GM12878 (cell line): ENCODE measurements around the gene RPS5. TPM values are rescaled to one million over a fixed set of nuclear protein-coding genes. Genes with fewer than 3 reads are reported as not detected.
A peak's percentile ranks its signal among the peaks of the same experiment; 100 is the strongest.

Experiments
- ATAC-seq: fragments of 200-7000 bp; cut with Tn5 transposase; 3 replicates; pipeline ENCODE4 v1.9.1; 2020; ENCODE audit warnings: mild to moderate bottlenecking, moderate library complexity
- Bru-seq: library from RNA; stranded (reverse); fragments of 400-500 nt; gene quantifications from one replicate; lab custom pipeline; 2021; lab: Mats Ljungman, UMichigan
- BruChase-seq, 2 experiments: library from RNA; stranded (reverse); fragments of 400-500 nt; gene quantifications; one replicate each; lab custom pipeline; 2021; lab: Mats Ljungman, UMichigan
- BruUV-seq: library from RNA; stranded (reverse); fragments of 400-500 nt; replicated peaks from 2 replicates; lab custom pipeline; 2021; lab: Mats Ljungman, UMichigan
- CTCF ChIA-PET: fragments of 300-600 bp; sonication (Branson Sonifier 250); formaldehyde crosslinking; extraction: SDS; loops from one replicate; lab custom pipeline; 2021; ENCODE audit warnings: inconsistent platforms; lab: Yijun Ruan, JAX
- POLR2A ChIA-PET: fragments of 350-600 bp; formaldehyde crosslinking; extraction: SDS; loops from one replicate; lab custom pipeline; 2021; ENCODE audit warnings: inconsistent platforms; lab: Charles Lee
- RAD21 ChIA-PET: fragments of 300-600 bp; sonication (Branson Sonifier 250); formaldehyde crosslinking; loops from one replicate; lab custom pipeline; 2023; ENCODE audit warnings: antibody characterized with exemption; ENCODE audit not compliant: unreplicated experiment; lab: Charles Lee
- SMC1A ChIA-PET: fragments of 300-600 bp; sonication (Branson Sonifier 250); formaldehyde crosslinking; loops from one replicate; lab custom pipeline; 2023; ENCODE audit not compliant: unreplicated experiment, uncharacterized antibody; lab: Charles Lee
- DNase-seq: peaks from one replicate; pipeline ENCODE4 v3.0.0-alpha.2; 2011; ENCODE audit warnings: low read depth, low spot score
- FAIRE-seq: peaks from 3 replicates; lab custom pipeline; 2011; peaks lifted over from hg19 to GRCh38; lab: Jason Lieb, UNC
- H2AFZ ChIP-seq: 2 replicates; pipeline ENCODE4 v1.6.0; 2011; ENCODE audit warnings: low read depth, low read length, control low read depth; ENCODE audit not compliant: control insufficient read depth
- H3K27ac ChIP-seq: 2 replicates; pipeline ENCODE4 v1.5.1; 2011; ENCODE audit warnings: control low read depth; ENCODE audit not compliant: control insufficient read depth, insufficient read depth
- H3K27me3 ChIP-seq, 2 experiments: replicated peaks in 1 of 2; 2 replicates each; pipeline versions ENCODE4 v1.6.0 to v1.6.1; 2011; ENCODE audit warnings: low read length in 1 of 2; ENCODE audit not compliant: control insufficient read depth in 2 of 2, insufficient read depth in 2 of 2
- H3K36me3 ChIP-seq, 2 experiments: 2 replicates each; pipeline ENCODE4 v1.5.1; 2011; ENCODE audit warnings: low read length in 1 of 2; ENCODE audit not compliant: control insufficient read depth in 2 of 2, insufficient read depth in 2 of 2
- H3K4me1 ChIP-seq: 2 replicates; pipeline ENCODE4 v1.6.1; 2011; ENCODE audit warnings: mild to moderate bottlenecking, low read length, moderate library complexity, mixed read lengths; ENCODE audit not compliant: control insufficient read depth, insufficient read depth
- H3K4me2 ChIP-seq: 2 replicates; pipeline ENCODE4 v1.6.0; 2011; ENCODE audit warnings: control low read depth; ENCODE audit not compliant: control insufficient read depth, insufficient read depth
- H3K4me3 ChIP-seq: fragments of 200-600 bp; sonication (generic); 2 replicates; pipeline ENCODE4 v1.5.1; 2016
- H3K79me2 ChIP-seq: 2 replicates; pipeline ENCODE4 v1.6.0; 2011; ENCODE audit warnings: low read length; ENCODE audit not compliant: control insufficient read depth, insufficient read depth
- H3K9ac ChIP-seq: 2 replicates; pipeline ENCODE4 v1.8.0; 2011; ENCODE audit warnings: low read length, control low read depth, mixed read lengths; ENCODE audit not compliant: control insufficient read depth, insufficient read depth
- H3K9me3 ChIP-seq: replicated peaks from 3 replicates; pipeline ENCODE4 v1.5.1; 2011; ENCODE audit warnings: mild to moderate bottlenecking, low read length; ENCODE audit not compliant: control insufficient read depth, insufficient read depth
- H4K20me1 ChIP-seq: 2 replicates; pipeline ENCODE4 v1.6.0; 2011; ENCODE audit not compliant: control insufficient read depth, insufficient read depth
- CBFB ChIP-seq: IDR thresholded peaks from 2 replicates; pipeline ENCODE4 v1.6.1; 2016; ENCODE audit warnings: antibody characterized with exemption, low read depth
- CBX5 ChIP-seq: sonication (generic); IDR thresholded peaks from 2 replicates; pipeline ENCODE4 v1.6.1; 2016; ENCODE audit warnings: low read depth, moderate library complexity, mild to moderate bottlenecking, inconsistent platforms
- CREM ChIP-seq: IDR thresholded peaks from 2 replicates; pipeline ENCODE4 v1.6.1; 2014; ENCODE audit warnings: antibody characterized with exemption, low read depth
- IKZF1 ChIP-seq: fragments of 450-650 bp; conservative IDR thresholded peaks from 2 replicates; pipeline ENCODE4 v1.6.1; 2017; ENCODE audit warnings: antibody characterized with exemption, mild to moderate bottlenecking
- MYB ChIP-seq: fragments of 150-350 bp; IDR thresholded peaks from 2 replicates; pipeline ENCODE4 v1.6.1; 2014; ENCODE audit warnings: mild to moderate bottlenecking, low read depth, low read length, borderline replicate concordance
- POLR2AphosphoS2 ChIP-seq: IDR thresholded peaks from 2 replicates; pipeline ENCODE4 v1.6.1; 2011; ENCODE audit warnings: low read depth, mild to moderate bottlenecking, low read length, improper control_type of control experiment, moderate library complexity
- SMC3 ChIP-seq: IDR thresholded peaks from 2 replicates; pipeline ENCODE4 v1.6.1; 2011; ENCODE audit warnings: low read length, improper control_type of control experiment, borderline replicate concordance
- SUPT20H ChIP-seq: IDR thresholded peaks from 2 replicates; pipeline ENCODE4 v1.6.1; 2011; ENCODE audit warnings: low read depth, mild to moderate bottlenecking, low read length, moderate library complexity, borderline replicate concordance; ENCODE audit not compliant: control insufficient read depth
- SUZ12 ChIP-seq: fragments of 200-600 bp; sonication (generic); IDR thresholded peaks from one replicate; pipeline ENCODE4 v1.6.1; 2018; ENCODE audit warnings: antibody characterized with exemption, mild to moderate bottlenecking; ENCODE audit not compliant: unreplicated experiment
- TBL1XR1 ChIP-seq: IDR thresholded peaks from 2 replicates; pipeline ENCODE4 v1.6.1; 2012; ENCODE audit warnings: low read depth, low read length, improper control_type of control experiment
- YY1 ChIP-seq: IDR thresholded peaks from 2 replicates; pipeline ENCODE4 v1.6.1; 2011; ENCODE audit warnings: low read depth, mild to moderate bottlenecking, low read length
- WGBS: methylation state at CpG from one replicate; pipeline ENCODE4 v1.1.6; 2016; ENCODE audit warnings: low lambda C conversion rate; ENCODE audit not compliant: insufficient replicate concordance, insufficient coverage; ENCODE audit errors: missing lambda C conversion rate; 5-methylcytosine and 5-hydroxymethylcytosine counted together
- in situ Hi-C: fragments of 300-500 bp; cut with MboI; formaldehyde crosslinking; loops from 9 replicates; pipeline ENCODE4 v1.14.3; 2018; ENCODE audit warnings: mixed read lengths
- intact Hi-C: fragments of 100-400 bp; cut with micrococcal nuclease; formaldehyde crosslinking; loops from one replicate; pipeline ENCODE4 v1.14.2; 2022; ENCODE audit not compliant: unreplicated experiment
- long read RNA-seq, 2 experiments: library from polyadenylated mRNA; unstranded; transcript quantifications; one replicate each; pipeline ENCODE4 v2.0.0, GENCODE V29; 2019 to 2020
- polyA minus RNA-seq, 3 experiments: library from RNA; depleted of rRNA, polyadenylated mRNA; stranded (reverse); fragments of >200 nt; gene quantifications; 2 replicates each; pipeline ENCODE4 v1.2.3, GENCODE V29; 2011
- polyA plus RNA-seq, 11 experiments: library from polyadenylated mRNA; depleted of rRNA in 4 of 11; unstranded in 6 of 11; stranded (reverse) in 5 of 11; fragments of >200 nt; fragmentation: Nextera tagmentation in 4 of 11; fragmentation: Illumina TruSeq in 1 of 11; extraction: Ambion mirVana in 4 of 11; extraction: Trizol in 1 of 11; gene quantifications; 1 replicate in 1 of 11; 2 replicates in 10 of 11; pipeline versions ENCODE4 v1.2.1 to v1.2.3, GENCODE V29; 2011 to 2016; ENCODE audit warnings: inconsistent platforms in 2 of 11, missing spikeins in 2 of 11, low read depth in 1 of 11
- total RNA-seq, 4 experiments: library from RNA; depleted of rRNA in 3 of 4; stranded (reverse); fragments of >200 nt in 3 of 4; fragmentation: Illumina TruSeq in 1 of 4; extraction: Trizol in 1 of 4; gene quantifications; 2 replicates each; pipeline versions ENCODE4 v1.2.1 to v1.2.3, GENCODE V29; 2013 to 2021
- TF ChIP-seq, protein P1 (sequence below): fragments of 450-650 bp; IDR thresholded peaks from 2 replicates; pipeline ENCODE4 v1.6.1; 2014; ENCODE audit warnings: mild to moderate bottlenecking
- TF ChIP-seq, protein P2 (sequence below): IDR thresholded peaks from 2 replicates; pipeline ENCODE4 v1.6.1; 2011; ENCODE audit warnings: borderline replicate concordance, low read depth, mild to moderate bottlenecking, moderate library complexity, mixed read lengths, low read length; ENCODE audit not compliant: insufficient read depth; ENCODE audit errors: extremely low read length
- TF ChIP-seq, protein P3 (sequence below): fragments of 450-650 bp; IDR thresholded peaks from 2 replicates; pipeline ENCODE4 v1.6.1; 2017; ENCODE audit warnings: borderline replicate concordance

RPS5 gene
- 391 and 397 TPM in 2 replicates for total RNA-seq (2013; cell fraction: nucleolus; rRNA removed)
- 3,412 and 3,652 TPM in 2 replicates for total RNA-seq (2014; rRNA removed)
- total RNA-seq (2014; rRNA removed; fragmentation: Illumina TruSeq; extraction: Trizol) = 1,272 and 1,313 TPM in 2 replicates
- total RNA-seq (2021) = 1,860 and 1,884 TPM in 2 replicates
- 1,793 TPM for polyA plus RNA-seq (2011; ENCODE audit: low read depth)
- polyA plus RNA-seq (2011; rRNA removed) = 1,293 and 2,957 TPM in 2 replicates
- polyA plus RNA-seq (2011; cell fraction: cytosol; rRNA removed) = 4,127 and 5,427 TPM in 2 replicates
- polyA plus RNA-seq (2011; cell fraction: nucleus; rRNA removed) = 1,885 and 2,356 TPM in 2 replicates
- polyA plus RNA-seq (2012) = 2,437 and 3,174 TPM in 2 replicates
- 511 and 1,491 TPM in 2 replicates for polyA plus RNA-seq (2014; fragmentation: Illumina TruSeq; extraction: Trizol)
- polyA plus RNA-seq (2014; fragmentation: Nextera tagmentation; extraction: Ambion mirVana) = 1,000 to 10,000 TPM; 1,983 to 2,378 TPM
- polyA plus RNA-seq (2014; rRNA removed) = 3,473 and 3,824 TPM in 2 replicates
- 1,000 to 10,000 TPM; 1,284 to 1,376 TPM for polyA plus RNA-seq (2016; fragmentation: Nextera tagmentation; extraction: Ambion mirVana)
- 2,420 and 3,199 TPM in 2 replicates for polyA minus RNA-seq (2011; rRNA and poly(A)+ RNA removed)
- 443 and 480 TPM in 2 replicates for polyA minus RNA-seq (2011; cell fraction: cytosol; rRNA and poly(A)+ RNA removed)
- polyA minus RNA-seq (2011; cell fraction: nucleus; rRNA and poly(A)+ RNA removed) = 359 and 419 TPM in 2 replicates
- Bru-seq, nascent RNA = percentile 97 among the genes with signal in this experiment
- BruChase-seq, experiment 1, labeled RNA remaining after a 6-hour chase = percentile 96 among the genes with signal in this experiment
- BruChase-seq, experiment 2, labeled RNA remaining after a 2-hour chase = percentile 93 among the genes with signal in this experiment
- long read RNA-seq, experiment 1, transcript RPS5-201 (6 exons, 740 nt) = major isoform, 1,019 of 1,062 reads
- long read RNA-seq, experiment 1, transcript RPS5-202 (5 exons, 1,520 nt) = minor isoform, 17 of 1,062 reads
- long read RNA-seq, experiment 1, partial matches to known transcripts = 8 of 1,062 reads
- long read RNA-seq, experiment 1, other reads (novel, unspliced or antisense) = 18 of 1,062 reads
- long read RNA-seq, experiment 2, transcript RPS5-201 (6 exons, 740 nt) = major isoform, 2,587 of 2,683 reads
- long read RNA-seq, experiment 2, transcript RPS5-202 (5 exons, 1,520 nt) = minor isoform, 18 of 2,683 reads
- long read RNA-seq, experiment 2, partial matches to known transcripts = 22 of 2,683 reads
- long read RNA-seq, experiment 2, other reads (novel, unspliced or antisense) = 52 of 2,683 reads

DNA sequence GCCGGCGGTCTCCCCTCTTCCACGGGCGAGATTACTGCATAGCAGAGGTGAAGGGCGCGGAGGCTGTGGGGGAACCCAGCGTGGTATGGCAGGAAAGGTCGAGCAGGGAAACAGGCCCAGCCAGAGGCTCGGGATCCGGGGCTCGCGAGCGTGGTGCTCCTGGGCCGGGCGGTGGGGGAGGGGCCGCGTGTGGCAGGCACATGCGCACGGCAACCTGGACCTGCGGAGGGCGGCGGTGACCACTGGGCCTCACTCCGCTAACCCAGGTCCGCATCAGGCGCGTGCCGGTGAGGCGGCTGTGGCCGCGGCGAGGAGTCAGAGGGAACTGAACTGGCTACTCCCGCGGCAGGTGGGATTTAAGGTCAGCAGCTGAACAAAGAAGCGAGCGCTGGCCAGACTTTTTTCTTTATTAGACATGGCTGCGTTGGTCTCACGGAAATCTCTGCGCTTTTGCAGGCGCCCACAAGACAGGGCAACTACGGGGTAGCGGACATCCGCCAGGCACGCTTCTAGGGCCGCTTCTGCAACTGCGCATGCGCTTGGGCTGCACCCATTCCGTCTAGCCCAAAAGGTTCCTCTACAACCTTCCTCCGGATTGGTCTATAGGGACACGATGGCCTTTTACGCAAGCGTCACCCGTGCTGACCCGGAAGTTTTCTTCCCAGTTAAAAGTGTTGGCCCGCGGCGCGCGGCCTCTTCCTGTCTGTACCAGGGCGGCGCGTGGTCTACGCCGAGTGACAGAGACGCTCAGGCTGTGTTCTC lies at the start of gene RPS5:
RPS5 (plus strand) TSS at position 694 of the 762 bp plus-strand sequence. CDS start 869 bp downstream, outside the sequence.
- BruUV-seq = TSS peak; percentile 97
- no peaks in the 10 kb centered on the region for H4K20me1 ChIP-seq
- peak; percentile 90 for ATAC-seq
- H3K36me3 ChIP-seq = peaks cover 0 to 14% of the 10 kb centered on the region in 2 experiments
- ChIA-PET CTCF (interaction anchor here (0.6 kb wide), 1 partner anchor 56 kb away, joined by 3 read pairs; no protein-coding TSS in a partner anchor), POLR2A (interaction anchor here (1.5 kb wide), 1 partner anchor 102 kb away, joined by 4 read pairs; no protein-coding TSS in a partner anchor), RAD21 (interaction anchor here (1.0 kb wide), 2 partner anchors 22 to 25 kb away, joined by 3 read pairs; partner anchors contain the start of gene ZNF584), SMC1A (interaction anchor here (1.5 kb wide), 1 partner anchor 23 kb away, joined by 3 read pairs; no protein-coding TSS in a partner anchor)
- in situ Hi-C loops (no loop called here), intact Hi-C loops (no loop called here)
- peak; percentile 96 for DNase-seq
- peak within 1 kb of the TSS; percentile 88 for H3K4me2 ChIP-seq
- peak within 1 kb of the TSS; percentile 68 for H2AFZ ChIP-seq
- peak within 1 kb of the TSS; percentile 97 for H3K27ac ChIP-seq
- peak within 1 kb of the TSS; percentile 97 for H3K4me3 ChIP-seq
- peak within 1 kb of the TSS; percentile 96 for H3K9ac ChIP-seq
- 1% methylated on average over 58 of the region's 64 CpGs for WGBS
- no peaks in the 10 kb centered on the region for H3K27me3 ChIP-seq
- peak; percentile 93 for FAIRE-seq
- H3K4me1 ChIP-seq = peaks cover 15% of the 10 kb centered on the region
- no peaks in the 10 kb centered on the region for H3K9me3 ChIP-seq
- H3K79me2 ChIP-seq = peaks cover 44% of the 10 kb centered on the region
- TF ChIP-seq SUZ12 (no peak), MYB (no peak), CREM (peak; percentile 86), POLR2AphosphoS2 (peak; percentile 92), YY1 (peak; percentile 64; the same call in 1 of the 2 replicates), SUPT20H (no peak), SMC3 (no peak), CBX5 (no peak), CBFB (peak; percentile 94), IKZF1 (peak; percentile 90), TBL1XR1 (no peak)
- TF ChIP-seq, protein P1, sequence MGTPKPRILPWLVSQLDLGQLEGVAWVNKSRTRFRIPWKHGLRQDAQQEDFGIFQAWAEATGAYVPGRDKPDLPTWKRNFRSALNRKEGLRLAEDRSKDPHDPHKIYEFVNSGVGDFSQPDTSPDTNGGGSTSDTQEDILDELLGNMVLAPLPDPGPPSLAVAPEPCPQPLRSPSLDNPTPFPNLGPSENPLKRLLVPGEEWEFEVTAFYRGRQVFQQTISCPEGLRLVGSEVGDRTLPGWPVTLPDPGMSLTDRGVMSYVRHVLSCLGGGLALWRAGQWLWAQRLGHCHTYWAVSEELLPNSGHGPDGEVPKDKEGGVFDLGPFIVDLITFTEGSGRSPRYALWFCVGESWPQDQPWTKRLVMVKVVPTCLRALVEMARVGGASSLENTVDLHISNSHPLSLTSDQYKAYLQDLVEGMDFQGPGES = peak; percentile 69; the same call in 1 of the 2 replicates
- TF ChIP-seq, protein P2, sequence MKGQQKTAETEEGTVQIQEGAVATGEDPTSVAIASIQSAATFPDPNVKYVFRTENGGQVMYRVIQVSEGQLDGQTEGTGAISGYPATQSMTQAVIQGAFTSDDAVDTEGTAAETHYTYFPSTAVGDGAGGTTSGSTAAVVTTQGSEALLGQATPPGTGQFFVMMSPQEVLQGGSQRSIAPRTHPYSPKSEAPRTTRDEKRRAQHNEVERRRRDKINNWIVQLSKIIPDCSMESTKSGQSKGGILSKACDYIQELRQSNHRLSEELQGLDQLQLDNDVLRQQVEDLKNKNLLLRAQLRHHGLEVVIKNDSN = peak; percentile 15
- TF ChIP-seq, protein P3, sequence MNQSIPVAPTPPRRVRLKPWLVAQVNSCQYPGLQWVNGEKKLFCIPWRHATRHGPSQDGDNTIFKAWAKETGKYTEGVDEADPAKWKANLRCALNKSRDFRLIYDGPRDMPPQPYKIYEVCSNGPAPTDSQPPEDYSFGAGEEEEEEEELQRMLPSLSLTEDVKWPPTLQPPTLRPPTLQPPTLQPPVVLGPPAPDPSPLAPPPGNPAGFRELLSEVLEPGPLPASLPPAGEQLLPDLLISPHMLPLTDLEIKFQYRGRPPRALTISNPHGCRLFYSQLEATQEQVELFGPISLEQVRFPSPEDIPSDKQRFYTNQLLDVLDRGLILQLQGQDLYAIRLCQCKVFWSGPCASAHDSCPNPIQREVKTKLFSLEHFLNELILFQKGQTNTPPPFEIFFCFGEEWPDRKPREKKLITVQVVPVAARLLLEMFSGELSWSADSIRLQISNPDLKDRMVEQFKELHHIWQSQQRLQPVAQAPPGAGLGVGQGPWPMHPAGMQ = no peak
